K562 (cell line): ENCODE measurements around the gene BTNL8. TPM values are rescaled to one million over a fixed set of nuclear protein-coding genes. Genes with fewer than 3 reads are reported as not detected.

Experiments used
- ATAC-seq: fragments of 200-7000 bp; cut with Tn5 transposase; 3 replicates; pipeline ENCODE4 v1.9.1; 2020; ENCODE audit warnings: moderate library complexity
- BruUV-seq: library from RNA; stranded (reverse); fragments of 400-500 nt; replicated peaks from 2 replicates; lab custom pipeline; 2021; lab: Mats Ljungman, UMichigan
- CTCF ChIA-PET: fragments of 300-600 bp; formaldehyde crosslinking; extraction: SDS; loops from one replicate; lab custom pipeline; 2021; ENCODE audit warnings: low intra/inter-chr PET ratio; lab: Yijun Ruan, JAX
- POLR2A ChIA-PET: fragments of 300-600, 350-650 bp; sonication (Branson Sonifier 250); formaldehyde crosslinking; extraction: SDS; loops from one replicate; lab custom pipeline; 2021; ENCODE audit warnings: antibody characterized with exemption, inconsistent platforms; lab: Yijun Ruan, JAX
- DNase-seq, 4 experiments: peaks; one replicate each; pipeline versions ENCODE4 v3.0.0 to v3.0.0-alpha.2; 2011 to 2018; ENCODE audit warnings: low spot score in 3 of 4, mixed read lengths in 3 of 4; ENCODE audit errors: extremely low read depth in 1 of 4
- FAIRE-seq: peaks from 2 replicates; lab custom pipeline; 2011; peaks lifted over from hg19 to GRCh38; lab: Jason Lieb, UNC
- H2AFZ ChIP-seq: 2 replicates; pipeline ENCODE4 v1.6.0; 2011; ENCODE audit warnings: low read depth, low read length, control low read depth, inconsistent platforms
- H3K27ac ChIP-seq: fragments of 200-600 bp; 3 replicates; pipeline ENCODE4 v1.8.0; 2011; ENCODE audit warnings: low read depth, mild to moderate bottlenecking, control low read depth, inconsistent platforms, low read length, moderate library complexity, mixed read lengths; ENCODE audit errors: extremely low read depth
- H3K27me3 ChIP-seq, 2 experiments: fragments of 300-600 bp in 1 of 2; 2 replicates in 1 of 2; 3 replicates in 1 of 2; pipeline versions ENCODE4 v1.6.0 to v1.8.0; 2011; ENCODE audit warnings: inconsistent platforms in 2 of 2, low read length in 2 of 2, mild to moderate bottlenecking in 1 of 2, mixed read lengths in 1 of 2, moderate library complexity in 1 of 2; ENCODE audit not compliant: control insufficient read depth in 2 of 2, insufficient read depth in 2 of 2
- H3K36me3 ChIP-seq: fragments of 300-600 bp; 3 replicates; pipeline ENCODE4 v1.8.0; 2011; ENCODE audit warnings: mild to moderate bottlenecking, low read length, inconsistent platforms; ENCODE audit not compliant: control insufficient read depth, insufficient read depth
- H3K4me1 ChIP-seq, 2 experiments: fragments of 200-600 bp in 1 of 2; replicated peaks in 1 of 2; 2 replicates in 1 of 2; 3 replicates in 1 of 2; pipeline versions ENCODE4 v1.5.1 to v1.8.0; 2011; ENCODE audit warnings: inconsistent platforms in 2 of 2, low read length in 2 of 2, mild to moderate bottlenecking in 1 of 2, mixed read lengths in 1 of 2, moderate library complexity in 1 of 2; ENCODE audit not compliant: control insufficient read depth in 2 of 2, insufficient read depth in 2 of 2
- H3K4me2 ChIP-seq: 2 replicates; pipeline ENCODE4 v1.6.1; 2011; ENCODE audit warnings: low read length, control low read depth, inconsistent platforms, mixed read lengths; ENCODE audit not compliant: insufficient read depth
- H3K4me3 ChIP-seq: fragments of 200-600 bp; sonication (generic), shearing (Covaris generic); 2 replicates; pipeline ENCODE4 v1.5.1; 2016; ENCODE audit warnings: control low read depth, inconsistent platforms
- H3K79me2 ChIP-seq: fragments of 200-600 bp; 3 replicates; pipeline ENCODE4 v1.8.0; 2011; ENCODE audit warnings: low read length, inconsistent platforms; ENCODE audit not compliant: control insufficient read depth, insufficient read depth
- H3K9ac ChIP-seq, 2 experiments: 2 replicates each; pipeline versions ENCODE4 v1.6.0 to v1.6.1; 2011; ENCODE audit warnings: low read depth in 2 of 2, low read length in 2 of 2, control low read depth in 1 of 2, inconsistent platforms in 1 of 2, mild to moderate bottlenecking in 1 of 2, mixed read lengths in 1 of 2; ENCODE audit not compliant: insufficient read depth in 1 of 2
- H3K9me1 ChIP-seq: one replicate; pipeline ENCODE4 v1.6.0; 2011; ENCODE audit warnings: inconsistent platforms, mild to moderate bottlenecking, low read length, moderate library complexity; ENCODE audit not compliant: control insufficient read depth, insufficient read depth
- H3K9me3 ChIP-seq: replicated peaks from 2 replicates; pipeline ENCODE4 v1.5.1; 2011; ENCODE audit warnings: low read depth, low read length, inconsistent platforms; ENCODE audit not compliant: control insufficient read depth, insufficient read depth
- H4K20me1 ChIP-seq: replicated peaks from 2 replicates; pipeline ENCODE4 v1.6.1; 2011; ENCODE audit warnings: low read length, inconsistent platforms, mixed read lengths; ENCODE audit not compliant: control insufficient read depth, insufficient read depth
- HDAC6 ChIP-seq: IDR thresholded peaks from 2 replicates; pipeline ENCODE4 v1.6.1; 2012; ENCODE audit warnings: low read depth, mild to moderate bottlenecking, control low read depth, inconsistent platforms, low read length, moderate library complexity
- KAT7 ChIP-seq: sonication (generic); formaldehyde crosslinking; IDR thresholded peaks from 2 replicates; pipeline ENCODE4 v1.8.0; 2022; ENCODE audit warnings: missing genetic modification reagents, mild to moderate bottlenecking, borderline replicate concordance
- PCBP1 ChIP-seq: fragments of 200-400 bp; formaldehyde crosslinking; IDR thresholded peaks from 2 replicates; pipeline ENCODE4 v1.6.1; 2018; ENCODE audit warnings: mild to moderate bottlenecking, low read depth, low read length; ENCODE audit not compliant: poor library complexity, severe bottlenecking
- RUNX1 ChIP-seq: sonication (generic); IDR thresholded peaks from 2 replicates; pipeline ENCODE4 v1.6.1; 2016; ENCODE audit warnings: antibody characterized with exemption, low read depth
- TSHZ1 ChIP-seq: fragments of 250-450 bp; sonication (Bioruptor Pico); IDR thresholded peaks from 2 replicates; pipeline ENCODE4 v1.4.0; 2020; ENCODE audit warnings: mild to moderate bottlenecking, moderate library complexity
- ZBTB11 ChIP-seq, 3 experiments: fragments of 200-800 bp in 1 of 3; fragments of 250-450 bp in 1 of 3; fragments of 450-650 bp in 1 of 3; sonication (Bioruptor Pico) in 1 of 3; sonication (Bioruptor generic) in 1 of 3; formaldehyde crosslinking in 1 of 3; IDR thresholded peaks; 2 replicates each; pipeline versions ENCODE4 v1.6.1 to v1.8.0; 2016 to 2022; ENCODE audit warnings: mild to moderate bottlenecking in 2 of 3, missing genetic modification characterization in 2 of 3, missing compliant biosample characterization in 1 of 3, moderate library complexity in 1 of 3
- ZNF212 ChIP-seq: fragments of 450-650 bp; formaldehyde crosslinking; IDR thresholded peaks from 2 replicates; pipeline ENCODE4 v1.4.0; 2020; ENCODE audit warnings: mild to moderate bottlenecking
- WGBS: fragments of 100-300 bp; shearing (Covaris generic); methylation state at CpG from one replicate; pipeline ENCODE4 v1.1.6; 2016; ENCODE audit warnings: low coverage, mixed read lengths; ENCODE audit not compliant: insufficient coverage; ENCODE audit errors: missing lambda C conversion rate; 5-methylcytosine and 5-hydroxymethylcytosine counted together
- in situ Hi-C: fragments of 300-500 bp; cut with MboI; formaldehyde crosslinking; loops from 4 replicates; pipeline ENCODE4 v1.15.0; 2018; ENCODE audit warnings: inconsistent platforms, mixed read lengths
- intact Hi-C: fragments of 100-400 bp; cut with micrococcal nuclease; formaldehyde crosslinking; loops from 2 replicates; pipeline ENCODE4 v1.14.2; 2022
- polyA plus RNA-seq, 8 experiments: library from polyadenylated mRNA; depleted of rRNA in 4 of 8; stranded (reverse) in 5 of 8; unstranded in 3 of 8; fragments of >200 nt; fragmentation: Nextera tagmentation in 2 of 8; fragmentation: Illumina TruSeq in 1 of 8; extraction: Ambion mirVana in 2 of 8; extraction: Trizol in 1 of 8; gene quantifications; 2 replicates each; pipeline versions ENCODE4 v1.2.1 to v1.2.3, GENCODE V29; 2011 to 2014; ENCODE audit warnings: inconsistent platforms in 1 of 8, missing spikeins in 1 of 8
- total RNA-seq, 7 experiments: library from RNA; depleted of rRNA in 6 of 7; stranded (reverse); fragments of >200 nt in 6 of 7; fragmentation: Illumina TruSeq in 2 of 7; extraction: Trizol in 2 of 7; gene quantifications; 2 replicates each; pipeline versions ENCODE4 v1.2.1 to v1.2.3, GENCODE V29; 2011 to 2021; ENCODE audit warnings: low replicate concordance in 1 of 7

BTNL8 gene
- total and polyA plus RNA-seq, 9 of the 15 experiments (the other 6 are each of a cell fraction or from before 2014, with no cell fraction given): 0.04 to 0.18 (median 0.07) TPM; not detected in 6

GRCh38 chr5:180908998-180909731, 10.2 kb downstream of the BTNL8 start:
- H3K9me3 ChIP-seq: peaks cover 3% of the 10 kb centered on the region
- FAIRE-seq (no peak), ATAC-seq (no peak), DNase-seq (peak in 1 of 4 experiments; percentile 2)
- no peak overlapping the region for H3K4me3 ChIP-seq
- H3K27ac ChIP-seq: no peak overlapping the region
- in situ Hi-C loops (no loop called here), intact Hi-C loops (no loop called here)
- no peak overlapping the region for H3K4me2 ChIP-seq
- WGBS: 65% methylated on average over 9 of the region's 9 CpGs
- H3K36me3 ChIP-seq: no peaks in the 10 kb centered on the region
- H2AFZ ChIP-seq: no peak overlapping the region
- H3K79me2 ChIP-seq: no peaks in the 10 kb centered on the region
- ChIA-PET CTCF (no interaction called here), POLR2A (no interaction called here)
- no TSS peak for BruUV-seq
- no peaks in the 10 kb centered on the region for H3K27me3 ChIP-seq
- H3K4me1 ChIP-seq: peaks cover 0 to 9% of the 10 kb centered on the region in 2 experiments; a peak in 4 of 5 replicates
- H3K9ac ChIP-seq: no peak overlapping the region
- no peaks in the 10 kb centered on the region for H3K9me1 ChIP-seq
- TF ChIP-seq PCBP1 (no peak), TSHZ1 (CRISPR knock-in tag) (no peak), HDAC6 (no peak), KAT7 (no peak), RUNX1 (no peak), ZBTB11 (CRISPR knock-in tag; IDR thresholded peaks at IDR 0.05) (no peak), ZNF212 (no peak)
- no peaks in the 10 kb centered on the region for H4K20me1 ChIP-seq
